ENCODE data around the gene MYL5.

DNA sequence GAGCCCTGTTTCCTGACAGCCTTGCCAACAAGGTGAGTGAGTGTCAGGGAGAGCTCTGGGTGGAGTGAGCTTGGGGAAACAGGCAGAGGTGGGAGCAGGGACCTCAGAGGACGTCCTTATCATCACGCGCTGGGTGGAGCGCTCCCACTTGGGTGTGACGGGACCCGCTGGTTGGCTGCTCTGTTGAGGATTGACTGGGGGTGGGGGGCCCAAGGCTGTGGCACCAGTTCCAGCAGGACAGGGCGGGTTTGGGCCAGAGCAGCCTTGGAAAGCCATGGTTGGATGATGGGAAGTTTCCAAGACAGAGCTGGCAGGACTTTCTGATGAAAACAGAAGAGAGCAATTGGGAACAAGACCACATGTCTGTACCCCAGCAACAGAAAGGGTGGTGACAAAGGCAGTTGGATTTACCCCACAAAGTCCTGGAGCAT lies 28.3 kb downstream of the MYL5 start:
- TF ChIP-seq, protein P1, sequence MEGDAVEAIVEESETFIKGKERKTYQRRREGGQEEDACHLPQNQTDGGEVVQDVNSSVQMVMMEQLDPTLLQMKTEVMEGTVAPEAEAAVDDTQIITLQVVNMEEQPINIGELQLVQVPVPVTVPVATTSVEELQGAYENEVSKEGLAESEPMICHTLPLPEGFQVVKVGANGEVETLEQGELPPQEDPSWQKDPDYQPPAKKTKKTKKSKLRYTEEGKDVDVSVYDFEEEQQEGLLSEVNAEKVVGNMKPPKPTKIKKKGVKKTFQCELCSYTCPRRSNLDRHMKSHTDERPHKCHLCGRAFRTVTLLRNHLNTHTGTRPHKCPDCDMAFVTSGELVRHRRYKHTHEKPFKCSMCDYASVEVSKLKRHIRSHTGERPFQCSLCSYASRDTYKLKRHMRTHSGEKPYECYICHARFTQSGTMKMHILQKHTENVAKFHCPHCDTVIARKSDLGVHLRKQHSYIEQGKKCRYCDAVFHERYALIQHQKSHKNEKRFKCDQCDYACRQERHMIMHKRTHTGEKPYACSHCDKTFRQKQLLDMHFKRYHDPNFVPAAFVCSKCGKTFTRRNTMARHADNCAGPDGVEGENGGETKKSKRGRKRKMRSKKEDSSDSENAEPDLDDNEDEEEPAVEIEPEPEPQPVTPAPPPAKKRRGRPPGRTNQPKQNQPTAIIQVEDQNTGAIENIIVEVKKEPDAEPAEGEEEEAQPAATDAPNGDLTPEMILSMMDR (conservative IDR thresholded peaks at IDR 0.05; ENCODE audit: low read depth, low read length): no peak
- TF ChIP-seq EZH2 (IDR thresholded peaks at IDR 0.05; ENCODE audit: borderline replicate concordance, low read depth, low read length, poor library complexity, severe bottlenecking): no peak

Data from A673 (cell line).